PFSK-1 (cell line): ENCODE measurements around the gene SDCCAG8.

Experiments used
- FOXP2 ChIP-seq: optimal IDR thresholded peaks from 2 replicates; pipeline ENCODE3; 2011; ENCODE audit warnings: borderline replicate concordance, control low read depth, inconsistent platforms; ENCODE audit not compliant: insufficient read depth; ENCODE audit errors: extremely low read length, extremely low read depth
- POLR2AphosphoS5 ChIP-seq: IDR thresholded peaks from 2 replicates; pipeline ENCODE4 v1.6.1; 2012; ENCODE audit warnings: low read depth, mild to moderate bottlenecking, control low read depth, low read length, moderate library complexity
- SIN3A ChIP-seq: IDR thresholded peaks from 2 replicates; pipeline ENCODE4 v1.6.1; 2012; ENCODE audit warnings: mild to moderate bottlenecking, low read length, moderate library complexity, borderline replicate concordance; ENCODE audit not compliant: insufficient read depth
- TAF1 ChIP-seq: IDR thresholded peaks from 2 replicates; pipeline ENCODE4 v1.6.1; 2012; ENCODE audit warnings: low read length, control low read depth, borderline replicate concordance; ENCODE audit not compliant: insufficient read depth
- TF ChIP-seq, protein P1 (sequence below), 2 experiments: IDR thresholded peaks; 2 replicates each; pipeline versions ENCODE4 v1.6.1 to v1.8.0; 2011 to 2012; ENCODE audit warnings: low read depth in 2 of 2, low read length in 2 of 2, control low read depth in 1 of 2, inconsistent platforms in 1 of 2, mild to moderate bottlenecking in 1 of 2, moderate library complexity in 1 of 2; ENCODE audit not compliant: insufficient read depth in 1 of 2

Gene SDCCAG8

DNA sequence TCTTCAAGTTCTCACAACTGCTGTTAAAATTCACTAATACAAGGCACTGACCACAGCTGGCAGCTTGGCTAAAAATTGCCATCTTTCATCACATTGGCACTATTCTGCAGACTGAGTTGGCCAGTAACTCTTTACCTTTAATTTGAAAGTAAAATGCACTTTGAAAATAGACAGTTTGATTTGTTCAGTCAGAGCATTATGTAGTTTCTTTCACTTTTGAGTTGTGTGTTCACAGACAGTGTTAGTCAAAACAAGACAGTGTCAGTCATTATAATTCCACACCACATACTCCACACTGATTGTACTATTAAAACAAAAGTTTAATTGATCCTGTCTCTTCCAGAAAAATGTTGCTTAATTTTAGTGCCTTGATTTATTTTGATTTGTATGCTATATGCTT is 160.7 kb downstream of the SDCCAG8 start:
- TF ChIP-seq, protein P1, sequence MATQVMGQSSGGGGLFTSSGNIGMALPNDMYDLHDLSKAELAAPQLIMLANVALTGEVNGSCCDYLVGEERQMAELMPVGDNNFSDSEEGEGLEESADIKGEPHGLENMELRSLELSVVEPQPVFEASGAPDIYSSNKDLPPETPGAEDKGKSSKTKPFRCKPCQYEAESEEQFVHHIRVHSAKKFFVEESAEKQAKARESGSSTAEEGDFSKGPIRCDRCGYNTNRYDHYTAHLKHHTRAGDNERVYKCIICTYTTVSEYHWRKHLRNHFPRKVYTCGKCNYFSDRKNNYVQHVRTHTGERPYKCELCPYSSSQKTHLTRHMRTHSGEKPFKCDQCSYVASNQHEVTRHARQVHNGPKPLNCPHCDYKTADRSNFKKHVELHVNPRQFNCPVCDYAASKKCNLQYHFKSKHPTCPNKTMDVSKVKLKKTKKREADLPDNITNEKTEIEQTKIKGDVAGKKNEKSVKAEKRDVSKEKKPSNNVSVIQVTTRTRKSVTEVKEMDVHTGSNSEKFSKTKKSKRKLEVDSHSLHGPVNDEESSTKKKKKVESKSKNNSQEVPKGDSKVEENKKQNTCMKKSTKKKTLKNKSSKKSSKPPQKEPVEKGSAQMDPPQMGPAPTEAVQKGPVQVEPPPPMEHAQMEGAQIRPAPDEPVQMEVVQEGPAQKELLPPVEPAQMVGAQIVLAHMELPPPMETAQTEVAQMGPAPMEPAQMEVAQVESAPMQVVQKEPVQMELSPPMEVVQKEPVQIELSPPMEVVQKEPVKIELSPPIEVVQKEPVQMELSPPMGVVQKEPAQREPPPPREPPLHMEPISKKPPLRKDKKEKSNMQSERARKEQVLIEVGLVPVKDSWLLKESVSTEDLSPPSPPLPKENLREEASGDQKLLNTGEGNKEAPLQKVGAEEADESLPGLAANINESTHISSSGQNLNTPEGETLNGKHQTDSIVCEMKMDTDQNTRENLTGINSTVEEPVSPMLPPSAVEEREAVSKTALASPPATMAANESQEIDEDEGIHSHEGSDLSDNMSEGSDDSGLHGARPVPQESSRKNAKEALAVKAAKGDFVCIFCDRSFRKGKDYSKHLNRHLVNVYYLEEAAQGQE (IDR thresholded peaks at IDR 0.05; ENCODE audit: insufficient read depth in 1 of 2, low read depth in 2 of 2, low read length in 2 of 2), result no peak
- TF ChIP-seq POLR2AphosphoS5 (no peak), TAF1 (no peak), FOXP2 (no peak), SIN3A (no peak)

DNA sequence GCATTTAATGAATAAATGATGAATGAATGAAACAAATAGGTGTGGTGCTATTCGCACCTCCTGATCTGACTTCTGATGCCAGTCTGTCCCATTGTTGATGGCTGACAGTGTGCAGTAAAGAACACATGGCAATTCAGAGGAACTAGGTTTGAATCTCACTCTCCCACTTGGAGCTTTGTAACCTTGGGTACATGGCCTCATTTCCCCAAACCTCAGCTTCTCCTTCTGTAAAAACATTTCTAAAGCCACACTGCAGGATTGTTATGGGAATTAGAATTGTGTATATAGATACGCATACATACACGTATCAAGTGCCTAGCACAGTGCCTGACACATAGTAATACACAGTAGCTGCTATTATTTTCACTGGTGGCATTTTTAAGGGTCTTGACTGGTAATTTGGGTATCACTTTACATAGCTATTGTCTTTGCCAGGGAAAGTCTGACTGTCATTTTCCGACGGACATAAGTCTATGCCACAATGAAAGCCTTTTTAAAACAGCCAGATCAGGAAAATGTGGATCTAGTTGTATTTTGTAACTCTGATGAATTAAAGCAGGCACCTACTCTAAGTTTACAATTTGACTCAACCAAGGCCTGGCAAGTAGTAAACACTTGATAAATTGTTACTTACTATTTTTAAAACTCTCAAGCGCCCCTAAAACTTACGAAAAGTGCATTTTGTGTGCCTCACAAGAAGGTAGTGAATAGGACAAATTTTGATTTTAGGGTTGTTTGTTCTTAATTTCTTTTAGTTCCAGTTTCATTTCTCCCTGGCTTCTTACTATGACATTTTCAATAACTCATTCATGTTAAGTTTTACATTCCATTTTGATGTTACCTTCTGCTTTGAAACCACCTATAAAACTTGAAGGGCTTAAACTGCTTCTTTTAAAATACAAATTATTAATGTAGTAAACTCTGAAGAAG is 164.4 kb downstream of the SDCCAG8 start:
- TF ChIP-seq FOXP2 (no peak), TAF1 (no peak), POLR2AphosphoS5 (no peak), SIN3A (no peak)
- TF ChIP-seq, protein P1 (IDR thresholded peaks at IDR 0.05; ENCODE audit: insufficient read depth in 1 of 2, low read depth in 2 of 2, low read length in 2 of 2), result no peak

DNA sequence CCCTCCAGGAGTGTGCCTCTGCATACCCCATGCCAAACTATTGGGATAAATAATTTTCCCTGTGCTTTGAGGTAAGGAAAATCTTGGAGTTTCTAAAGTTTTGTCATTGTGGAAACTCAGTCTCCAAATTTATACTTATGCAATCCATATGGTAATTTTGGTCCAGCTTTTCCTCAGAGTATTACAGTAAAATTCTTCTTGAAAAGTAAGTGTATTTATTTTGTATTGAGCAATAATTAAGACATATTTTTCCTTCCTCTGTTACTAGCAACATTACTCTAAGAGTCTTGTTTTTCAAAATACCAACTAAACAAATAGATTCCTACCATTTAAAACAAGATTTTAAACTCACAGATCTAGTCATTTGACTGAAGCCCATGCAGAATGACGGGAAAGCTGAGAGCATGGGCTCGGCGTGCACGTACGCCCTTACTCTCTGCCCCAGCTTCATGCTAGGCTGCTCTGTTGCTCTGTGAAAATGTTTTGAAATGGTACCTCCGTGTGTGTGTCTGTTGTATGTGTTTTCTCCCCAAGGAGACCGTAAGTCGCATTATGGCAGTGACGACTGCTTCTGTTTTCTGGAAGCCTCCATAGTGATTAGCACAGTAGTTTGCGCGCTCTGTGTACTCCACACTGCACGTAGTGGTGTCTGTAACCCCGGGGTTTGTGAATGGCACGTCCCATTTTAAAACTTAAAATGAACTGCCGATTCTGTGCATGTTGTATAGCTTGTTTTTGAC is 165.3 kb downstream of the SDCCAG8 start:
- TF ChIP-seq, protein P1 (IDR thresholded peaks at IDR 0.05; ENCODE audit: insufficient read depth in 1 of 2, low read depth in 2 of 2, low read length in 2 of 2), result no peak
- no peak for TF ChIP-seq POLR2AphosphoS5
- no peak for TF ChIP-seq FOXP2
- TF ChIP-seq TAF1, result no peak
- no peak for TF ChIP-seq SIN3A

DNA sequence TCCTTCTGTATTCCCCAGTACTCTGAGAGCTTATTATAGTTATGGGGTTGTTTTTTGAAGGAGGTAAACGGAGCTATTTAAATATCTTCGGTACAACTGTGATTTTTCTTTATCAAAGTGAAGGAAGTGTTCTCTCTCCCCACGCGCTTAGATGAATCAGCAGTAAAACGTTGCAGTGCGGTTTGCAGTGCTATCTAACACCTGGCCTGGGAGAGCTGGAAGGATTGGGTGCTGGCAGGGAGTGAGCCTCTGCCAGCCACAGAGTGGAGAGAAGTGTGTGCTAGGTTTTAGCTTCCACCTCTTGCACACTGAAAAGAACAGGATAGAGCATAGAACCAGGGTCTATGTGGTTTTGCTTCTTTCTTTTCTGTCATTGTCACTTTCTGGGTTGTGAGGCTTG is 165.9 kb downstream of the SDCCAG8 start:
- no peak for TF ChIP-seq TAF1
- no peak for TF ChIP-seq SIN3A
- no peak for TF ChIP-seq POLR2AphosphoS5
- TF ChIP-seq FOXP2, result no peak
- TF ChIP-seq, protein P1 (IDR thresholded peaks at IDR 0.05; ENCODE audit: insufficient read depth in 1 of 2, low read depth in 2 of 2, low read length in 2 of 2), result no peak
